HL-60 (cell line): ENCODE results near the gene RASA2.

ENCODE experiments used
- CTCF ChIP-seq: IDR thresholded peaks from one replicate; pipeline ENCODE4 v1.5.1; 2011; ENCODE audit warnings: low read length, control low read depth, inconsistent platforms; ENCODE audit not compliant: insufficient read depth
- REST ChIP-seq: IDR thresholded peaks from 2 replicates; pipeline ENCODE4 v1.6.1; 2012; ENCODE audit warnings: low read depth; ENCODE audit not compliant: insufficient replicate concordance

GRCh38 chr3:141610939-141611338 lies 124.1 kb downstream of the RASA2 start:
- TF ChIP-seq CTCF (no peak), REST (no peak)
